VCaP (cell line): Measurements from ENCODE around the gene FAM9C.

ENCODE experiments used
- H3K27ac ChIP-seq: fragments of 450-650 bp; 2 replicates; pipeline ENCODE4 v1.5.1; 2017
- TF ChIP-seq, protein P1 (sequence below): fragments of 450-650 bp; conservative IDR thresholded peaks from 2 replicates; pipeline ENCODE4 v1.5.1; 2017; ENCODE audit warnings: mild to moderate bottlenecking, moderate library complexity

Gene FAM9C

DNA sequence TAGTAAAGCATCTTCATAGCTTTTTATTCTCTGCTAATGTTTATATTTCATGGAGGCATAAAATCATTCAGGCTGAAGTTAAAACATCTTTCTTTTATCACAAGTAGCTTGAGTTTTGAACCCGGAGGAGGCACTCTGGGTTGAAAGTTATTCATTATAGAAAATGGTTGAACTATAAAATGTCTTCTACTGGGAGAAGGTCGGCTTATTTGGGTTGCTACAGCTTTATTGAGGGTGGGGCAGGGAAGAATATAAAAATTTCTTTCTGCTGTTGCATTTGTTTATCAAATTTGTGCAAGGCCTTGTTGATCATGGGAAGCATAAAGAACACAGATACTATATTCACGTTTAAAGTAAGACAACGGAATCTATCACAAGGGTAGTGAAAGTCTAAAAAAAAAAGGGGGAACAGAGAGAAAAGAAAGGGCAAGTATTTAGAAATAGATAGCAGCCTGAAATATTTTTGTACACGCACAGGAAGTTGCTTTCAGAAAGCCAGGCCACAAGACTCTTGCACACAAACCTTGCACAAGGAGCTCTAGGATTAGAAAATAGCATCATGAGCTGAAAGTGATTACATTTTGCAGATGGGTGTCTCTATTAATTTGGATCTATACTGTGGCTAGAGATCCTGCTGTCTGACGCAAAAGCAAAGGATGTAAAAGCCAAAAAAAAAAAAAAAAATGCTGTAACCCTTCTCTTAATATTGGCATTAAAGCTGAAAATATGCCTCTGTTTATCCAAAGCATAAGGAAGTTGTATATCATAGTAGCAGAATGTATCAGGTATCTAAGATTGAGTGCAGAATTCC is 37.2 kb upstream of the FAM9C start:
- no peak overlapping the region for H3K27ac ChIP-seq
- TF ChIP-seq, protein P1, sequence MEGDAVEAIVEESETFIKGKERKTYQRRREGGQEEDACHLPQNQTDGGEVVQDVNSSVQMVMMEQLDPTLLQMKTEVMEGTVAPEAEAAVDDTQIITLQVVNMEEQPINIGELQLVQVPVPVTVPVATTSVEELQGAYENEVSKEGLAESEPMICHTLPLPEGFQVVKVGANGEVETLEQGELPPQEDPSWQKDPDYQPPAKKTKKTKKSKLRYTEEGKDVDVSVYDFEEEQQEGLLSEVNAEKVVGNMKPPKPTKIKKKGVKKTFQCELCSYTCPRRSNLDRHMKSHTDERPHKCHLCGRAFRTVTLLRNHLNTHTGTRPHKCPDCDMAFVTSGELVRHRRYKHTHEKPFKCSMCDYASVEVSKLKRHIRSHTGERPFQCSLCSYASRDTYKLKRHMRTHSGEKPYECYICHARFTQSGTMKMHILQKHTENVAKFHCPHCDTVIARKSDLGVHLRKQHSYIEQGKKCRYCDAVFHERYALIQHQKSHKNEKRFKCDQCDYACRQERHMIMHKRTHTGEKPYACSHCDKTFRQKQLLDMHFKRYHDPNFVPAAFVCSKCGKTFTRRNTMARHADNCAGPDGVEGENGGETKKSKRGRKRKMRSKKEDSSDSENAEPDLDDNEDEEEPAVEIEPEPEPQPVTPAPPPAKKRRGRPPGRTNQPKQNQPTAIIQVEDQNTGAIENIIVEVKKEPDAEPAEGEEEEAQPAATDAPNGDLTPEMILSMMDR: no peak

DNA sequence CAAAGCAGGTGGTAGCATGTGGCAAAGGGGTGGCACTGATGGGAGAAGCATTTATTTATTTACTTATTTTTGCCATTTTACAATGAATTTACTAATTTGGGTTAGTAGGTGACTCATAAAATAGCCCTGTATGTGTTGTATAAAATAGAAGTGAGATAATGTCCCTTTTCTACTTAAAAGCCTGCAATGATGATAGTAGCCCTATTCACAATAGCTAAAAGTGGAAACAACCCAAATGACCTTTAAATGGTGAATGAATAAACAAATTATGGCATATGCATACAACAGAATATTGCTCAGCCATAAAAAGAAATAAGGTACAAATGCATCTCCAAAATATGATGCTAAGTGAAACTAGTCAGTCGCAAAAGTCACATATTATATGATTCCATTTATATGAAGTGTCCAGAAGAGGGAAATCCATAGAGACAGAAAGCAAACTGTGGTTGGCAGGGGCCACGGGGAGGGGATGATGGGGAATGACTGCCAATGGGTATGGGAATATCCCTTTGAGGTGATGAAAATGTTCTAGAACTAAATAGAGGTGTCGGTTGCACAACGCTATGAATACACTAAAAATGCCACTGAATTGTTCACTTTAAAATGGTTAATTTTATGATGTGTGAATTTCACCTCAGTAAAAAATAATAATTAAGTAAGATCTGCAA is 35.8 kb upstream of the FAM9C start:
- no peak overlapping the region for H3K27ac ChIP-seq
- TF ChIP-seq, protein P1: no peak

DNA sequence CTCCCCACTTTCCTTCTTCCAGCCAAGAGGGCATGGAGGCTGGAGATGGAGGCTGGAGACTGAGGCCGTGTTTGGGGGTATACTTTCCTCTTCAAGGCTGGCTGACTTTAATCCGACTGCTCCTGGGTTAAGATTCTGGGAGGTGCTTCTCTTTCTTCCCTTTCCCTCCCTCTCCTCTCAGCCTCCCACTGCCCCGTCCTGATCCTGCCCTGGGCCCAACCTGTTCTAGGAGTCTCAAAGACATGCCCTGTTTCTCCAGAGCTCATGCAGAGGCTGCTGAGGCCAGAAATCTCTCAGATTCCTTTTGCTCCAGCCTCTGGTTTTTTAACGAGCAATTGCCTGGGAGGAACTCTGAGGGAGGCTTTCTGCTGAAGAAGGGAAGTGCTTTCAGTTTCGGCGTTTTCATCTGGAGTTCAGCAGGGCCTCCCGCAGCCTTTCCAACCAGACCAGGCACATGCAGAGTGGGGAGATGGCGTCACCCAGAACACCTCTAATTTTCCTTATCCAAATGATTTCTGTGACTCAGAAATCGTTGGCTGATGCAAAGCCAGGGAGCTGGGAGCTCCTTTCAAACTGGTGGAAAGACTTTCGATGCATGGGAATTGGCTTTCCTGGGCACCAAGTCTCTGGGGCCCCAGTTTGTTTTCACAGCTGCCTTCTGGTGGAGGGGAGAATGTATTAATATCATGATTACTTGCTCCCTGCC is 34.5 kb upstream of the FAM9C start:
- TF ChIP-seq, protein P1: no peak
- H3K27ac ChIP-seq: no peak overlapping the region

DNA sequence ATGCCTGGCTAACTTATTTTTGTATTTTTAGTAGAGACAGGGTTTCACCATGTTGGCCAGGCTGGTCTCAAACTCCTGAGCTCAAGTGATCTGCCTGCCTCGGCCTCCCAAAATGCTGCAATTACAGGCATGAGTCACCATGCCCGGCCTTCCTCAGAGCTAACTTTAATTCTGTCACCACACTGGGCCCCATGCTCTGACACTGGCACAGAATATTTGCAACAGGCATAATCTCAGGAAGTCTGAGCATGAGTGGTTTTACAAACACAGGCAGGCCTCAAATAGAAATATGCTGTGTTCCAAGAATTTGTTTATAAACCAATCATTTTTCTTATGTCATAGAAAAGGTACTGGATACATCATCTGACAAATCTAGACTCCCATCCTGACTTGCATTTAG is 32.7 kb upstream of the FAM9C start:
- TF ChIP-seq, protein P1: no peak
- no peak overlapping the region for H3K27ac ChIP-seq

DNA sequence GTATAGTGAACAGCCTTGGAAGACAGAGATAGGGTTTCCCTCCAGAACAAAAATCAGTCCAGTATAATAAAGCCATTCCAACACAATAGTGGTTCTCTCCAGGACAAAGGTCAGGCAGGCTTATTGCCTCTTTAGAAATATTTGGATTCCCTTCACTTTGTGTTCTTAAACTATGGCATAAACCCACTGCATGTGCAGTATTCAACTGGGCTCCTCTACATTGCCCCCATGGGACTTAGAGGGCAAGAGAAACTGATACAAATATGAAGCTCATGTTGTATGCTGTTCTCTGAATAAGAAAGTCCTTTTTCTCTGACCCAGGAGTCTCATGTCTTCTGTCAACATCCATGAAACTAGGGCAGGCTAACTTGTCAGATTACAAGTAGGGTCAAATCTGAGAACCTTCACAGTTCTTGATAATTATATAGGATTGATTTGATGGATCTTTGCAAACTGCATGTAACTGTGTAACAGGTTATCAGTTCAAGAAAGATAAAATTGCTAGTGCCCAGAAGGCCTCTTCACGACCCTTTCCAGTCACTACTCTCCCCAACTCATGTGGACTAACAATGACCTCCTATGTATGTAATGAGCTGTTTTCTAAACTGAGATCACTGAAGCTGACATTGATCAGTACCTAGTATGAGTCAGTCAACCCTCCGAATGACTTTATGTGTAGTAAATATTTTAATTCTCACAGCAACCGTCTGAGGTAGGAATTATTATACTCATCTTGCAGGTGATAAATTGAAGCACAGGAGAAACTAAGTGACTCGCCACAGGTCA is 31.9 kb upstream of the FAM9C start:
- TF ChIP-seq, protein P1: no peak
- no peak overlapping the region for H3K27ac ChIP-seq

DNA sequence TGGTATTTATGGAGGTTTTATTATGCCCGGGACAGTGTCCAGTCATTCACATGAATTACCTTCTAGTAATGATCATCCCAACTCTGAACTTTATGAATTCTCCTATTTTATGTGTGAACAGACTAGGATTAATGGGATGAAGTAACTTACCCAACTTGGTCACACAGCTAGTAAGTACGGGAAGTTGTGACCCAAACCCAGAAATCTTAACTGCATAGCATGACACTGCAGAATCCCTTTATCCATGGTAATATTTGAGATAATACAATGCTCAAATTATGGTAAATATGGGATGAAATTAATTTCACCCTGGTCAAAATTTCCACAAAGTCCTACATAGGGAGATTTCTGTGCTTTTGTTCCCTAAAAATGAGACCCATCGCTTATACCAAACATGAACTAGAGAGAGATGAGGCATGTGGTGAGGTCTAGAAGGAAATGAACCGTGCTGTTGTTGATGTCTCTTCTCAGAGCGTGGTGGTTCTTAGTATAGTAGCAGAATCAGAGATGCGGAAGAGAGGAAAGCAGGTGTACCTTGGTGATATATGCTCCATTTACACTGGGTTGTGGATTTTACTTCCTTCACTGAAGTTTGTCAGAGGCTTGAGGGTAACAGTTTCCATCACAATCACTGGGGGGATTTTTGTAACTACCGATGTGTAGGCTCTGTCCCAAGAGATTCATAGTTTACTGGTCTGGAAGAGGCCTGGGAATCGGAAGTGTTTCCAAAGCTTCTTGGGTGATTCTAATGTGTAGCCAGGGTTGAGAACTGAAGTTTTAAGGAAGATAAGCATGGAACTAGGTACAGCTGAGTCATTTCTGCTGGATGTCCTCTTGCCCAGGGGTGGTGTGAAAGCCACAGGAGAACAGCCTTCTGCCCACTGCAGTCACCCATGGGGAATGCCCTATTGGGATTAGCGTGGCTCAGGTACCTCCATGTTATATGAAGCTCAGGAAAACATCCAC is 30.2 kb upstream of the FAM9C start:
- no peak overlapping the region for H3K27ac ChIP-seq
- TF ChIP-seq, protein P1: no peak
